GM21360 (cell line): ENCODE data around the gene ZNF286A.
"Not testable (repeated sequence)": the region's sequence is repeated elsewhere in the genome, so short reads cannot be mapped to it uniquely, and the experiment has no call there.

Source experiments
- ATAC-seq: cut with Tn5 transposase; IDR thresholded peaks from one replicate; pipeline ENCODE4 v1.9.1; 2021; ENCODE audit warnings: mild to moderate bottlenecking, moderate library complexity; ENCODE audit not compliant: unreplicated experiment

Gene ZNF286A

DNA sequence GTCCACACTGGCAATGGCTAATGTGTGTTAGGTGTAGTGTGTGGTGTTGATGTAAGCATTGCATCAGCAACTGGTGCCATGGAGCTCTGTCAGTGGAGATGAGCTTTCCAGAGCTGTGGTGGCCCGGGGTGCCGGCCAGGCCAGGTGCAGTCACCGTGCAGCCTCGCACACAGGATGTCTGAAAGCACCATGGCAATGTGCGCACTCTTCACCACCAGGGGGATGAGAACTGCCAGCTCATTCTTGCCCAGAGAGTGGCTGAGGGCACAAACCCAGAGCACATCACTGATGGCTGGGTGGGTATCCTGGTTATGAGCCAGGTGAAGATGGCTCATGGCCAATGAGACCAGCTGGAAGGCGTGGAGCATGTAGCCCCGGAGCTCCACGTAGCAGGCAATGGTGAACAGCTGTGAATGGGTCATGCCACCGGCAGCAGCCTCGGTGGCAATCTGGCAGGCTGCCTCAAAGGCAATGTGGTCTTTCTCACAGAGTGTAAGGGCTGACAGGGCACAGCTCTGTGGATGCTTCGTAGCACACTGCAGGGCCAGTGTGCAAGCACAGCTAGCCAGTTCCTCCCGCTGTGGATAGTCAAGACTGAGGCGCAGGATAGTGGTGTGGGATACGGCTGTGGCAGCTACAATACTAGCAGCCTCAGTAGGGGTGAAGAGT lies 69.4 kb downstream of the ZNF286A start:
- ATAC-seq = not testable (repeated sequence)
